GM12878 (cell line): Measurements from ENCODE around the gene LRP8. TPM values are rescaled to one million over a fixed set of nuclear protein-coding genes. Genes with fewer than 3 reads are reported as not detected.

Source experiments
- BHLHE40 ChIP-seq, 2 experiments: fragments of 450-650 bp in 1 of 2; IDR thresholded peaks; 2 replicates each; pipeline ENCODE4 v1.6.1; 2011 to 2017; ENCODE audit warnings: low read depth in 2 of 2, borderline replicate concordance in 1 of 2, improper control_type of control experiment in 1 of 2, low read length in 1 of 2, mild to moderate bottlenecking in 1 of 2
- HCFC1 ChIP-seq: fragments of 150-350 bp; IDR thresholded peaks from 2 replicates; pipeline ENCODE4 v1.6.1; 2014; ENCODE audit warnings: low read length
- MEF2A ChIP-seq: IDR thresholded peaks from 2 replicates; pipeline ENCODE4 v1.6.1; 2011; ENCODE audit warnings: low read depth, mild to moderate bottlenecking, low read length, moderate library complexity; ENCODE audit not compliant: insufficient read depth
- NFIC ChIP-seq: IDR thresholded peaks from 2 replicates; pipeline ENCODE4 v1.6.1; 2012; ENCODE audit warnings: low read depth, mild to moderate bottlenecking, inconsistent platforms, low read length, moderate library complexity
- NR2F1 ChIP-seq: fragments of 450-650 bp; conservative IDR thresholded peaks from 2 replicates; pipeline ENCODE4 v1.6.1; 2017; ENCODE audit warnings: mild to moderate bottlenecking
- SMC3 ChIP-seq: IDR thresholded peaks from 2 replicates; pipeline ENCODE4 v1.6.1; 2011; ENCODE audit warnings: low read length, improper control_type of control experiment, borderline replicate concordance
- STAT1 ChIP-seq: fragments of 450-650 bp; conservative IDR thresholded peaks from 2 replicates; pipeline ENCODE4 v1.6.1; 2014; ENCODE audit warnings: antibody characterized with exemption, mild to moderate bottlenecking
- TCF3 ChIP-seq: IDR thresholded peaks from 2 replicates; pipeline ENCODE4 v1.6.1; 2012; ENCODE audit warnings: low read depth, mild to moderate bottlenecking, low read length, borderline replicate concordance; ENCODE audit not compliant: insufficient read depth
- ZNF24 ChIP-seq: fragments of 450-650 bp; IDR thresholded peaks from 2 replicates; pipeline ENCODE4 v1.6.1; 2017; ENCODE audit warnings: antibody characterized with exemption, mild to moderate bottlenecking
- polyA plus RNA-seq, 11 experiments: library from polyadenylated mRNA; depleted of rRNA in 4 of 11; unstranded in 6 of 11; stranded (reverse) in 5 of 11; fragments of >200 nt; fragmentation: Nextera tagmentation in 4 of 11; fragmentation: Illumina TruSeq in 1 of 11; extraction: Ambion mirVana in 4 of 11; extraction: Trizol in 1 of 11; gene quantifications; 1 replicate in 1 of 11; 2 replicates in 10 of 11; pipeline versions ENCODE4 v1.2.1 to v1.2.3, GENCODE V29; 2011 to 2016; ENCODE audit warnings: inconsistent platforms in 2 of 11, missing spikeins in 2 of 11, low read depth in 1 of 11
- total RNA-seq, 4 experiments: library from RNA; depleted of rRNA in 3 of 4; stranded (reverse); fragments of >200 nt in 3 of 4; fragmentation: Illumina TruSeq in 1 of 4; extraction: Trizol in 1 of 4; gene quantifications; 2 replicates each; pipeline versions ENCODE4 v1.2.1 to v1.2.3, GENCODE V29; 2013 to 2021
- TF ChIP-seq, protein P1 (sequence below): fragments of 450-650 bp; conservative IDR thresholded peaks from 2 replicates; pipeline ENCODE4 v1.6.1; 2017; ENCODE audit warnings: mild to moderate bottlenecking, moderate library complexity
- TF ChIP-seq, protein P2 (sequence below): fragments of 450-650 bp; formaldehyde crosslinking; IDR thresholded peaks from 2 replicates; pipeline ENCODE4 v1.5.0; 2022; ENCODE audit warnings: mild to moderate bottlenecking, missing genetic modification characterization
- TF ChIP-seq, protein P3 (sequence below): IDR thresholded peaks from 2 replicates; pipeline ENCODE4 v1.6.1; 2011; ENCODE audit warnings: mild to moderate bottlenecking, low read depth, low read length, moderate library complexity; ENCODE audit not compliant: insufficient replicate concordance
- TF ChIP-seq, protein P4 (sequence below): fragments of 450-650 bp; IDR thresholded peaks from 2 replicates; pipeline ENCODE4 v1.6.1; 2017; ENCODE audit warnings: mild to moderate bottlenecking, moderate library complexity

LRP8 gene
- total and polyA plus RNA-seq, 10 of the 15 experiments (the other 5 are each of a cell fraction or from before 2014, with no cell fraction given), result 2.8 to 40.5 (median 22.3) TPM

DNA sequence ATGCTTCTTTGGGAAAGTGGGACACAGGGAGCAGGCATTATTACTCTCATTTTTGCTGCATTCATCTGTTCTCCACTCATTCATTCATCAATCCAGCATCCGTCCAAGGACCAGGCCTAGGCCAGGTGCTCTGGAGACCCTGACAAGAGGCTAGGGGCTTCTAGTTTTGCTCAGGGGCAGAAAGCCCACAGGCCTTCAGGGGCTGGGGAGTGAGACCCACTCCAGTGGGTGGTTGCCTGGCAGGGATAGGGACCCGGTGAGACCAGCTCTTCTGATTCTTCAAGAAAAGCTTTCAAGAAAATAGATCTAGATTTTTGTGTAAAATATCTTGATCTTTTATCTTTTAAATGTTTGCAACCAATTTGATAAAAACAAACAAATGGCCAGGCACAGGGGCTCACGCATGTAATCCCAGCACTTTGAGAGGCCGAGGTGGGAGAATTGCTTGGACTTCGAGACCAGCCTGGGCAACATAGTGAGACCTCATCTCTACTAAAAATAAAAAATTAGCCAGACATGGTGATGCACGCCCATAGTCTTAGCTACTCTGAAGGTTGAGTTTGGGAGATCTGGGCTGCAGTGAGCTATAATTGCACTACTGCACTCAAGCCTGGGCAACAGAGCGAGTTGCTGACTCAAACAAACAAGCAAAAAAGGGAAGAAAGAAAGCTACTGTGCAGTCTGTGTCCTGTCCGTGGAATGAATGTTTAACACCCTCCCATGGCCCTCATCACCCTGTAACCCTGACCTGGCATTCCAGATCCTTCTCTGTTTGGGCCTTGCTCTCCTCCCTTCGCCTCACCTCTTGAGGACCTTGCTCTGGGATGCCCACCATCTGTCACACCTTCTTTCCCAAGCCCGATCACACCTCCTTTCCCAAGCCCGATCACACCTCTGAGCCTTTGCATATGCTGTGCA, 17.3 kb upstream of the LRP8 start (continued):
- TF ChIP-seq, protein P1, sequence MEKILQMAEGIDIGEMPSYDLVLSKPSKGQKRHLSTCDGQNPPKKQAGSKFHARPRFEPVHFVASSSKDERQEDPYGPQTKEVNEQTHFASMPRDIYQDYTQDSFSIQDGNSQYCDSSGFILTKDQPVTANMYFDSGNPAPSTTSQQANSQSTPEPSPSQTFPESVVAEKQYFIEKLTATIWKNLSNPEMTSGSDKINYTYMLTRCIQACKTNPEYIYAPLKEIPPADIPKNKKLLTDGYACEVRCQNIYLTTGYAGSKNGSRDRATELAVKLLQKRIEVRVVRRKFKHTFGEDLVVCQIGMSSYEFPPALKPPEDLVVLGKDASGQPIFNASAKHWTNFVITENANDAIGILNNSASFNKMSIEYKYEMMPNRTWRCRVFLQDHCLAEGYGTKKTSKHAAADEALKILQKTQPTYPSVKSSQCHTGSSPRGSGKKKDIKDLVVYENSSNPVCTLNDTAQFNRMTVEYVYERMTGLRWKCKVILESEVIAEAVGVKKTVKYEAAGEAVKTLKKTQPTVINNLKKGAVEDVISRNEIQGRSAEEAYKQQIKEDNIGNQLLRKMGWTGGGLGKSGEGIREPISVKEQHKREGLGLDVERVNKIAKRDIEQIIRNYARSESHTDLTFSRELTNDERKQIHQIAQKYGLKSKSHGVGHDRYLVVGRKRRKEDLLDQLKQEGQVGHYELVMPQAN, result no peak
- no peak for TF ChIP-seq SMC3
- TF ChIP-seq NR2F1, result 0 out of 2 replicates have a peak, but pooled peaks have one; percentile 14
- TF ChIP-seq STAT1, result no peak
- TF ChIP-seq, protein P2, sequence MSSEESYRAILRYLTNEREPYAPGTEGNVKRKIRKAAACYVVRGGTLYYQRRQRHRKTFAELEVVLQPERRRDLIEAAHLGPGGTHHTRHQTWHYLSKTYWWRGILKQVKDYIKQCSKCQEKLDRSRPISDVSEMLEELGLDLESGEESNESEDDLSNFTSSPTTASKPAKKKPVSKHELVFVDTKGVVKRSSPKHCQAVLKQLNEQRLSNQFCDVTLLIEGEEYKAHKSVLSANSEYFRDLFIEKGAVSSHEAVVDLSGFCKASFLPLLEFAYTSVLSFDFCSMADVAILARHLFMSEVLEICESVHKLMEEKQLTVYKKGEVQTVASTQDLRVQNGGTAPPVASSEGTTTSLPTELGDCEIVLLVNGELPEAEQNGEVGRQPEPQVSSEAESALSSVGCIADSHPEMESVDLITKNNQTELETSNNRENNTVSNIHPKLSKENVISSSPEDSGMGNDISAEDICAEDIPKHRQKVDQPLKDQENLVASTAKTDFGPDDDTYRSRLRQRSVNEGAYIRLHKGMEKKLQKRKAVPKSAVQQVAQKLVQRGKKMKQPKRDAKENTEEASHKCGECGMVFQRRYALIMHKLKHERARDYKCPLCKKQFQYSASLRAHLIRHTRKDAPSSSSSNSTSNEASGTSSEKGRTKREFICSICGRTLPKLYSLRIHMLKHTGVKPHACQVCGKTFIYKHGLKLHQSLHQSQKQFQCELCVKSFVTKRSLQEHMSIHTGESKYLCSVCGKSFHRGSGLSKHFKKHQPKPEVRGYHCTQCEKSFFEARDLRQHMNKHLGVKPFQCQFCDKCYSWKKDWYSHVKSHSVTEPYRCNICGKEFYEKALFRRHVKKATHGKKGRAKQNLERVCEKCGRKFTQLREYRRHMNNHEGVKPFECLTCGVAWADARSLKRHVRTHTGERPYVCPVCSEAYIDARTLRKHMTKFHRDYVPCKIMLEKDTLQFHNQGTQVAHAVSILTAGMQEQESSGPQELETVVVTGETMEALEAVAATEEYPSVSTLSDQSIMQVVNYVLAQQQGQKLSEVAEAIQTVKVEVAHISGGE (CRISPR knock-in tag), result no peak
- TF ChIP-seq MEF2A, result peak; percentile 11; the same call in 1 of the 2 replicates
- TF ChIP-seq TCF3, result no peak
- TF ChIP-seq HCFC1, result no peak
- 0 out of 2 replicates have a peak, but pooled peaks have one; percentile 23 for TF ChIP-seq NFIC
- TF ChIP-seq, protein P3, sequence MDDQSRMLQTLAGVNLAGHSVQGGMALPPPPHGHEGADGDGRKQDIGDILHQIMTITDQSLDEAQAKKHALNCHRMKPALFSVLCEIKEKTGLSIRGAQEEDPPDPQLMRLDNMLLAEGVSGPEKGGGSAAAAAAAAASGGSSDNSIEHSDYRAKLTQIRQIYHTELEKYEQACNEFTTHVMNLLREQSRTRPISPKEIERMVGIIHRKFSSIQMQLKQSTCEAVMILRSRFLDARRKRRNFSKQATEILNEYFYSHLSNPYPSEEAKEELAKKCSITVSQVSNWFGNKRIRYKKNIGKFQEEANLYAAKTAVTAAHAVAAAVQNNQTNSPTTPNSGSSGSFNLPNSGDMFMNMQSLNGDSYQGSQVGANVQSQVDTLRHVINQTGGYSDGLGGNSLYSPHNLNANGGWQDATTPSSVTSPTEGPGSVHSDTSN, result no peak
- TF ChIP-seq ZNF24, result 0 out of 2 replicates have a peak, but pooled peaks have one; percentile 36
- TF ChIP-seq, protein P4, sequence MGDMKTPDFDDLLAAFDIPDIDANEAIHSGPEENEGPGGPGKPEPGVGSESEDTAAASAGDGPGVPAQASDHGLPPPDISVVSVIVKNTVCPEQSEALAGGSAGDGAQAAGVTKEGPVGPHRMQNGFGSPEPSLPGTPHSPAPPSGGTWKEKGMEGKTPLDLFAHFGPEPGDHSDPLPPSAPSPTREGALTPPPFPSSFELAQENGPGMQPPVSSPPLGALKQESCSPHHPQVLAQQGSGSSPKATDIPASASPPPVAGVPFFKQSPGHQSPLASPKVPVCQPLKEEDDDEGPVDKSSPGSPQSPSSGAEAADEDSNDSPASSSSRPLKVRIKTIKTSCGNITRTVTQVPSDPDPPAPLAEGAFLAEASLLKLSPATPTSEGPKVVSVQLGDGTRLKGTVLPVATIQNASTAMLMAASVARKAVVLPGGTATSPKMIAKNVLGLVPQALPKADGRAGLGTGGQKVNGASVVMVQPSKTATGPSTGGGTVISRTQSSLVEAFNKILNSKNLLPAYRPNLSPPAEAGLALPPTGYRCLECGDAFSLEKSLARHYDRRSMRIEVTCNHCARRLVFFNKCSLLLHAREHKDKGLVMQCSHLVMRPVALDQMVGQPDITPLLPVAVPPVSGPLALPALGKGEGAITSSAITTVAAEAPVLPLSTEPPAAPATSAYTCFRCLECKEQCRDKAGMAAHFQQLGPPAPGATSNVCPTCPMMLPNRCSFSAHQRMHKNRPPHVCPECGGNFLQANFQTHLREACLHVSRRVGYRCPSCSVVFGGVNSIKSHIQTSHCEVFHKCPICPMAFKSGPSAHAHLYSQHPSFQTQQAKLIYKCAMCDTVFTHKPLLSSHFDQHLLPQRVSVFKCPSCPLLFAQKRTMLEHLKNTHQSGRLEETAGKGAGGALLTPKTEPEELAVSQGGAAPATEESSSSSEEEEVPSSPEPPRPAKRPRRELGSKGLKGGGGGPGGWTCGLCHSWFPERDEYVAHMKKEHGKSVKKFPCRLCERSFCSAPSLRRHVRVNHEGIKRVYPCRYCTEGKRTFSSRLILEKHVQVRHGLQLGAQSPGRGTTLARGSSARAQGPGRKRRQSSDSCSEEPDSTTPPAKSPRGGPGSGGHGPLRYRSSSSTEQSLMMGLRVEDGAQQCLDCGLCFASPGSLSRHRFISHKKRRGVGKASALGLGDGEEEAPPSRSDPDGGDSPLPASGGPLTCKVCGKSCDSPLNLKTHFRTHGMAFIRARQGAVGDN, result no peak
- peak in 1 of 2 experiments; percentile 5; a peak in 1 of 4 replicates for TF ChIP-seq BHLHE40 (IDR thresholded peaks at IDR 0.05; ENCODE audit: borderline replicate concordance in 1 of 2, low read depth in 2 of 2, low read length in 1 of 2)
